Caco-2 (cell line): Measurements from ENCODE around the gene MYBPC2. TPM values are rescaled to one million over a fixed set of nuclear protein-coding genes. Genes with fewer than 3 reads are reported as not detected.

Experiments used
- BruUV-seq: library from RNA; stranded (reverse); fragments of 400-500 nt; replicated peaks from 2 replicates; lab custom pipeline; 2021; lab: Mats Ljungman, UMichigan
- CTCF ChIA-PET: fragments of 300-600 bp; sonication (Branson Sonifier 250); formaldehyde crosslinking; loops from one replicate; lab custom pipeline; 2022; ENCODE audit warnings: antibody characterized with exemption; lab: Charles Lee
- POLR2A ChIA-PET: fragments of 300-600 bp; sonication (Branson Sonifier 250); formaldehyde crosslinking; loops from one replicate; lab custom pipeline; 2022; ENCODE audit warnings: antibody characterized with exemption; lab: Charles Lee
- DNase-seq, 2 experiments: peaks; one replicate each; pipeline versions ENCODE4 v3.0.0 to v3.0.0-alpha.2; 2020 to 2022
- H3K27me3 ChIP-seq: replicated peaks from 2 replicates; pipeline ENCODE4 v1.6.0; 2011; ENCODE audit warnings: low read length; ENCODE audit not compliant: control insufficient read depth, insufficient read depth
- H3K36me3 ChIP-seq: 2 replicates; pipeline ENCODE4 v1.5.1; 2011; ENCODE audit warnings: low read length; ENCODE audit not compliant: control insufficient read depth, insufficient read depth
- H3K4me1 ChIP-seq: fragments of 250-450 bp; sonication (Bioruptor Pico); 2 replicates; pipeline ENCODE4 v1.5.1; 2020; ENCODE audit warnings: mild to moderate bottlenecking
- H3K4me3 ChIP-seq: 2 replicates; pipeline ENCODE4 v1.5.1; 2011; ENCODE audit warnings: low read depth, mild to moderate bottlenecking, control low read depth, low read length
- H3K9me3 ChIP-seq: fragments of 250-450 bp; sonication (Bioruptor Pico); 2 replicates; pipeline ENCODE4 v1.5.1; 2020; ENCODE audit warnings: mild to moderate bottlenecking, moderate library complexity
- H3K27ac Mint-ChIP-seq: one replicate; pipeline ENCODE4 v1.8.0; 2022; ENCODE audit warnings: mixed read lengths; ENCODE audit not compliant: unreplicated experiment
- H3K27me3 Mint-ChIP-seq: one replicate; pipeline ENCODE4 v1.8.0; 2022; ENCODE audit warnings: mixed read lengths; ENCODE audit not compliant: insufficient read depth, unreplicated experiment
- H3K36me3 Mint-ChIP-seq: one replicate; pipeline ENCODE4 v1.8.0; 2022; ENCODE audit warnings: mild to moderate bottlenecking, mixed read lengths; ENCODE audit not compliant: insufficient read depth, unreplicated experiment
- H3K4me1 Mint-ChIP-seq: one replicate; pipeline ENCODE4 v1.8.0; 2022; ENCODE audit warnings: low read depth, mixed read lengths; ENCODE audit not compliant: unreplicated experiment
- H3K4me3 Mint-ChIP-seq: one replicate; pipeline ENCODE4 v1.8.0; 2022; ENCODE audit warnings: mild to moderate bottlenecking, moderate library complexity, mixed read lengths; ENCODE audit not compliant: unreplicated experiment
- H3K9me3 Mint-ChIP-seq: one replicate; pipeline ENCODE4 v1.8.0; 2022; ENCODE audit warnings: mixed read lengths; ENCODE audit not compliant: unreplicated experiment
- intact Hi-C: fragments of 100-400 bp; cut with micrococcal nuclease; formaldehyde crosslinking; loops from one replicate; pipeline ENCODE4 v1.10.0; 2022; ENCODE audit not compliant: unreplicated experiment
- total RNA-seq: library from RNA; stranded (reverse); gene quantifications from 2 replicates; pipeline ENCODE4 v1.2.3, GENCODE V29; 2022
- TF ChIP-seq, protein P1 (sequence below), 2 experiments: fragments of 200-600 bp in 1 of 2; IDR thresholded peaks; 1 replicate in 1 of 2; 2 replicates in 1 of 2; pipeline versions ENCODE4 v1.5.1 to v1.8.0; 2011 to 2022; ENCODE audit warnings: antibody characterized with exemption in 1 of 2, control low read depth in 1 of 2, inconsistent platforms in 1 of 2, low read depth in 1 of 2, low read length in 1 of 2, mild to moderate bottlenecking in 1 of 2, moderate library complexity in 1 of 2; ENCODE audit not compliant: insufficient read depth in 1 of 2, severe bottlenecking in 1 of 2, unreplicated experiment in 1 of 2

MYBPC2 gene
- total RNA-seq, 1 experiment from 2014 or later = 1.6 TPM

DNA sequence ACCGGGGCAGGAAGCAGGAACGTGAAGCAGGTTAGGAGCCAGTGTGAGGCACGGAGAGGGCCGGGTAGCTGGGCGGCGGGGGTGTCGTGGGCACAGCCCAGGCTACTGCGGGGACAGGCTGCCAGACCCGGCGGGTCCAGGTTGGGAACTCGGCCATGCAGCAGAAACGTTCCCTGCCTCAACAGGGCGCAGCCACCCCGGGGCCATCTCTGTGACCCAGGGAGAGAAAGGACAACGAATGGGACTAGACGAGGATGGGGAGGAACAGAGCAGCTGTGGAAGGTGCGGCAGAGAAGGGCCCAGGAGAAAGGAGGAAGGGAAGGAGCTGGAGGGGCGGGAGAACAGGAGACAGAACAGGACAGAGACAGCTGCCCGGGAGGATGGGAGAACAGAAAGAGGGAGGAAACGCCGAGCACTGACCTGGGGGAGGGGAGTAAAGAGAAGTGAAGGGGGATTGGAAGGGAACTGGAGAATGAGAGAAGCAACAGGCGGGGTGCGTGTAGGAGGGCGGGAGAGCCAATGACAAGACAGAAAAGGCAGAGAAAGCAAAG, 56.8 kb downstream of the MYBPC2 start:
- TF ChIP-seq, protein P1, sequence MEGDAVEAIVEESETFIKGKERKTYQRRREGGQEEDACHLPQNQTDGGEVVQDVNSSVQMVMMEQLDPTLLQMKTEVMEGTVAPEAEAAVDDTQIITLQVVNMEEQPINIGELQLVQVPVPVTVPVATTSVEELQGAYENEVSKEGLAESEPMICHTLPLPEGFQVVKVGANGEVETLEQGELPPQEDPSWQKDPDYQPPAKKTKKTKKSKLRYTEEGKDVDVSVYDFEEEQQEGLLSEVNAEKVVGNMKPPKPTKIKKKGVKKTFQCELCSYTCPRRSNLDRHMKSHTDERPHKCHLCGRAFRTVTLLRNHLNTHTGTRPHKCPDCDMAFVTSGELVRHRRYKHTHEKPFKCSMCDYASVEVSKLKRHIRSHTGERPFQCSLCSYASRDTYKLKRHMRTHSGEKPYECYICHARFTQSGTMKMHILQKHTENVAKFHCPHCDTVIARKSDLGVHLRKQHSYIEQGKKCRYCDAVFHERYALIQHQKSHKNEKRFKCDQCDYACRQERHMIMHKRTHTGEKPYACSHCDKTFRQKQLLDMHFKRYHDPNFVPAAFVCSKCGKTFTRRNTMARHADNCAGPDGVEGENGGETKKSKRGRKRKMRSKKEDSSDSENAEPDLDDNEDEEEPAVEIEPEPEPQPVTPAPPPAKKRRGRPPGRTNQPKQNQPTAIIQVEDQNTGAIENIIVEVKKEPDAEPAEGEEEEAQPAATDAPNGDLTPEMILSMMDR (IDR thresholded peaks at IDR 0.05; ENCODE audit: insufficient read depth in 1 of 2, low read depth in 1 of 2, low read length in 1 of 2, severe bottlenecking in 1 of 2, unreplicated experiment in 1 of 2) = no peak
- Histone ChIP-seq H3K9me3 (peaks cover 13% of the 10 kb centered on the region), H3K36me3 (no peaks in the 10 kb centered on the region), H3K4me3 (no peak overlapping the region), H3K27me3 (no peaks in the 10 kb centered on the region), H3K4me1 (no peaks in the 10 kb centered on the region)
- BruUV-seq = no TSS peak
- H3K27me3 Mint-ChIP-seq = peaks cover 29% of the 10 kb centered on the region
- H3K36me3 Mint-ChIP-seq = peaks cover 12% of the 10 kb centered on the region
- DNase-seq = no peak
- H3K4me1 Mint-ChIP-seq = peaks cover 10% of the 10 kb centered on the region
- intact Hi-C loops = no loop called here
- no peaks in the 10 kb centered on the region for H3K9me3 Mint-ChIP-seq
- ChIA-PET POLR2A (no interaction called here), CTCF (no interaction called here)
- H3K4me3 Mint-ChIP-seq = no peak overlapping the region
- H3K27ac Mint-ChIP-seq = no peak overlapping the region

DNA sequence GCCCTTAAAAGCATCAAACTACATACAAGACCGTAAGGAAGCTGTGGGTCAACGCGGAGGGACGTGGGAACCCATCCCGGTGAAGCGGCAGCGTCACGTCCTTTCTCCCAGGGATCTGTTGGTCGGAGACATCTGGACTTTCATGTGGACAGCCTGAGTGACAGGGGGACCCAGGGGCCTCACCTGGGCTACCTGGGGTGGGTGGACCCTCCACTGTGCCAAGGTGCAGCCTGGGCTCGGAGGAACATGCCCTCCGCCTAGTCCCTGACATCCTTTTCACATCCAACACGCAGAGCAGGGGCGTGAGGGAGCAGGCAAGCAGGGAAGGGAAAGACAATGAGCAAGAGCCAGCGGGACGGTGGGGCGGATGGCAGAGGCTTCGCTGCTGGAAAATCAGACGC, 57.7 kb downstream of the MYBPC2 start:
- Histone ChIP-seq H3K4me3 (no peak overlapping the region), H3K36me3 (no peaks in the 10 kb centered on the region), H3K4me1 (no peaks in the 10 kb centered on the region), H3K9me3 (peaks cover 13% of the 10 kb centered on the region), H3K27me3 (no peaks in the 10 kb centered on the region)
- Mint-ChIP-seq H3K4me3 (no peak overlapping the region), H3K27ac (no peak overlapping the region), H3K9me3 (no peaks in the 10 kb centered on the region), H3K27me3 (peaks cover 35% of the 10 kb centered on the region), H3K4me1 (peaks cover 10% of the 10 kb centered on the region), H3K36me3 (peaks cover 12% of the 10 kb centered on the region)
- intact Hi-C loops = no loop called here
- DNase-seq = no peak
- ChIA-PET POLR2A (no interaction called here), CTCF (no interaction called here)
- BruUV-seq = no TSS peak
- TF ChIP-seq, protein P1 (IDR thresholded peaks at IDR 0.05; ENCODE audit: insufficient read depth in 1 of 2, low read depth in 1 of 2, low read length in 1 of 2, severe bottlenecking in 1 of 2, unreplicated experiment in 1 of 2) = no peak

DNA sequence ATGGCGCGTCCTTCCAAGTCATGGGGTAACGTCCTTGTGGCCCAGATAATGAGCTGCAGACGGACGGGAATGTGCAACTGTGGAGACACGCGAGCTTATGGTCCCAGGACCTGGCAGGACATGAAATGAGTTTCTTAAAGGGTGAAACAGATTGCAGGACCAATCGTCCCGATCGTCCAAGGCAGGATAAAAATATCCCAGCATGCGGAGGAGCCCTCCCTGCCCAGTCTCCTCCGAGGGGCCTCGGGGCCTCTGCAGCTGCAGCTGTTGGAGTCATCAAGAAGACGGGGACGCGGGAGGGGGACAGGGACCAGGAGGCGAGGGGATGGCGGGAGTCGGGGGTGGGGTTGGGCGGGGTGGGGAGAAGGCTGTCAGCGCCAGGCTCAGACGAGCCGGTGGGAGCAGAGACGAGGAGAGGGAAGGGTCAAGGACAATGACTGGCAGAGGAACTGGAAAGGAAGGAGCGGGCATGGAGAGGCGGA, 58.3 kb downstream of the MYBPC2 start:
- TF ChIP-seq, protein P1 (IDR thresholded peaks at IDR 0.05; ENCODE audit: insufficient read depth in 1 of 2, low read depth in 1 of 2, low read length in 1 of 2, severe bottlenecking in 1 of 2, unreplicated experiment in 1 of 2) = no peak
- DNase-seq = no peak
- peaks cover 12% of the 10 kb centered on the region for H3K36me3 Mint-ChIP-seq
- Histone ChIP-seq H3K27me3 (no peaks in the 10 kb centered on the region), H3K9me3 (peaks cover 10% of the 10 kb centered on the region), H3K36me3 (no peaks in the 10 kb centered on the region), H3K4me3 (no peak overlapping the region), H3K4me1 (no peaks in the 10 kb centered on the region)
- peaks cover 10% of the 10 kb centered on the region for H3K4me1 Mint-ChIP-seq
- H3K9me3 Mint-ChIP-seq = no peaks in the 10 kb centered on the region
- peaks cover 35% of the 10 kb centered on the region for H3K27me3 Mint-ChIP-seq
- H3K27ac Mint-ChIP-seq = no peak overlapping the region
- H3K4me3 Mint-ChIP-seq = peak overlapping the region; percentile 0
- intact Hi-C loops = no loop called here
- ChIA-PET POLR2A (no interaction called here), CTCF (interaction anchor here (0.6 kb wide), 1 partner anchor 162 kb away, joined by 6 read pairs; no protein-coding TSS in a partner anchor)
- no TSS peak for BruUV-seq
